Measurements from ENCODE around the gene LCE2C.
"Not testable (repeated sequence)": the region's sequence is repeated elsewhere in the genome, so short reads cannot be mapped to it uniquely, and the experiment has no call there.

DNA sequence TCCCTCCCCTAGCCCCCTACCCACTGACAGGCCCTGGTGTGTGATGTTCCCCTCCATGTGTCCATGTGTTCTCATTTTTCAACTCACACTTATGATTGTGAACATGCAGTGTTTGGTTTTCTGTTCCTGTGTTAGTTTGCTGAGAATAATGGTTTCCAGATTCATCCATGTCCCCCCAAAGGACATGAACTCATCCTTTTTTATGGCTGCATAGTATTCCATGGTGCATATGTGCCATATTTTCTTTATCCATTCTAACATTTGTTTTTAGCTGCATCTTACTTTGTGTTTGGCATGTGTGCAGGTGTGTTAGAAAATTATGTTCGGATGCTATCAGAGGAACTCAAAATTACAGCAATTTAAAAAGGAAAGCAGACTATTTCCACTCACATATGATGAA is 8.9 kb upstream of the LCE2C start:
- TF ChIP-seq POLR2A (IDR thresholded peaks at IDR 0.05); CTCF (IDR thresholded peaks at IDR 0.05); POLR2AphosphoS5 (IDR thresholded peaks at IDR 0.05; ENCODE audit: insufficient read depth in 1 of 2, low read depth in 1 of 2): not testable (repeated sequence)

All from vagina (tissue), 2 donors.